ENCODE data around the gene CENPN. TPM values are rescaled to one million over a fixed set of nuclear protein-coding genes. Genes with fewer than 3 reads are reported as not detected.

Gene CENPN
- total RNA-seq, 1 experiment from 2014 or later, result 88.9 TPM

DNA sequence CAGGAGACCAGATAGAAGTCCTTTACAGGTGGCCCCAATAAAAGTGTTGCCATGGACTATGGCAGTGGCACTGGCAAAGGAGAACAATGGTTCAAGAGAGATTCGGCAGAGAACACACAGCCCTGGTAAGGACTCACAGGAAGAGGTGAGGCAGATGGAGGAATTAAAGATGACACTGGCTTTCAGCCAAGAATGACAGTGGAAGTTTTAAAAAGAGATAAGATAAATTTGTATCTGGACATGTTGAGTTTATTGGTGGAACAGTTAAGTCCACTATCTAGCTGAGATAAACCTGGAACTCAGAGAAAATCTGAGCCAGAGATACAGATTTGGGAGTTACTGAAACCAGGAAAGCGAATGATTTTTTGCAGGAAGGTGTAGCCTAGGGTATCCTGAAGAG is 20.5 kb upstream of the CENPN start:
- H3K4me3 ChIP-seq, result no peak overlapping the region
- H3K36me3 ChIP-seq, result no peaks in the 10 kb centered on the region; the same call in 1 of the 2 replicates
- no peaks in the 10 kb centered on the region for H3K27me3 ChIP-seq
- DNase-seq, result no peak
- H3K9me3 ChIP-seq, result no peaks in the 10 kb centered on the region

DNA sequence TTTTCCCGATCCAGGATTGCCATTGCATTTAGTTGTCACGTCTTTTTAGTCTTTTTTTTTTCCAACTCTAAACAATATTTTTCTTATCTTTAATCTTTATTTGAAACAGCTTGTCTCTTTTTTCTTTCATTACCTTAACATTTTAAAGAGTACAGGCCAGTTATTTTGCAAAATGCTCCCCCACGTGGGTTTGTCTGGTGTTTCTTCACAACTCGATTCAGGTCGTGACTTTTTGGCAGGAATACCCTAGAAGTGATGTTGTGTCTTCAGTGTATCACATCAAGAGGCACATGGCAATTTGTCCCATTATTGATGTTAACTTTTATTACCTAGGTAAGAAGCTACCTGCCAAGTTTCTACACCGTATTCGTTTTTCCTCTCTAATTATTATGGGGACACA is 18.3 kb upstream of the CENPN start:
- no peak for DNase-seq
- Histone ChIP-seq H3K36me3 (no peaks in the 10 kb centered on the region; the same call in 1 of the 2 replicates), H3K27me3 (no peaks in the 10 kb centered on the region), H3K9me3 (no peaks in the 10 kb centered on the region), H3K4me3 (no peak overlapping the region)

DNA sequence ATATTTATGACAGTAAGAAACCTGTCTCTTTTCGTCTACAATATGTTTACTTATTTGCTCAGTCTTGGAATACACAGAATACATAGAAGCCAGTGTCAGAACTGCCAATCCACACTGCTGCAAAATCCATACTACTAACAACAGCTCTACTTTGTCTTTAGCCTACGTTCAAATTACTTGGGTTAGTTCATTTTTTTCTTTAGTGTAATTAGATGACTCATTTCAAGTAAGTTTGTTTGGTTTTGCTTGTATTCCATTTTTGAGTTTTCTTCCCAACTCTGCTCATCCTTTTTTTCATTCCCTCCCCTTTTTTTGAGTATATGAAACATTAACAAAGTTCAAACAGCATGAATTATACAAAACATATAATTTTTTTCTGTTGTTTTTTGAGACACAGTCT is 17.2 kb upstream of the CENPN start:
- DNase-seq, result no peak
- H3K4me3 ChIP-seq, result no peak overlapping the region
- no peaks in the 10 kb centered on the region for H3K36me3 ChIP-seq
- H3K27me3 ChIP-seq, result no peaks in the 10 kb centered on the region
- no peaks in the 10 kb centered on the region for H3K9me3 ChIP-seq

DNA sequence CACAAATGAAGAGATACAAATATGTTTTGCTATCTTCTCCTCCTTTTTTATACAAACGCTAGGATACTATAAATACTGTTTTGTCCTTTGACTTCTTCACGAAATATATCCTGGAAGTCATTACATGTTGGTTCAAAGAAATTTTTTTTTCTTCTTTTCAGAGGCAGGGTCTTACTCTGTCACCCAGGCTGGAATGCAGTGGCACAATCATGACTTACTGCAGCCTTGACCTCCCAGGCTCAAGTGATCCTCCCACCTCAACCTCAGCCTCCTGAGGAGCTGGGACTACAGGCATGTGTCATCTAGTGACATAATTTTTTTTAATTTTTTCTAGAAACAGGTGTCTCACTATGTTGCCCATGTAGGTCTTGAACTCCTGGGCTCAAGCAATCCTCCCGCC is 16.4 kb upstream of the CENPN start:
- no peak for DNase-seq
- no peaks in the 10 kb centered on the region for H3K9me3 ChIP-seq
- no peaks in the 10 kb centered on the region; the same call in 1 of the 2 replicates for H3K36me3 ChIP-seq
- no peaks in the 10 kb centered on the region for H3K27me3 ChIP-seq
- H3K4me3 ChIP-seq, result no peak overlapping the region

DNA sequence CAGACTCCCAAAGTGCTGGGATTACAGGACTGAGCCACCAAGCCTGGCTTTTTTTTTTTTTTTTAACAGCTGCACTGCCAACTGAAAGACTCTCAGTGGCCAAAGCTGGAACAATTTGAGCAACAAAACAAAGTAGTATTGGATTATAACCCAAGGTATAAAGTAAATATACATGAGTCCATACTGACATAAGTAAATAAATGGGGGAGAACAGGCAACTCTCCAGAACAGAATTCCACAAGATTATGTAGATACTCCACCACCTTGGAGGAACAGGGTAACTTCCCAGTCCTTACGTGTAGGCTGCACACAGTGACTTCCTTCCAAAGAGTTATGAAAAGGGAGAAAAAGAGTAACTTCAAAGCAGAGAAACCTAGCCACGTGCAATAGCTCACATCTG is 16.0 kb upstream of the CENPN start:
- no peaks in the 10 kb centered on the region for H3K27me3 ChIP-seq
- no peak overlapping the region for H3K4me3 ChIP-seq
- H3K36me3 ChIP-seq, result no peaks in the 10 kb centered on the region; the same call in 1 of the 2 replicates
- H3K9me3 ChIP-seq, result no peaks in the 10 kb centered on the region
- no peak for DNase-seq

DNA sequence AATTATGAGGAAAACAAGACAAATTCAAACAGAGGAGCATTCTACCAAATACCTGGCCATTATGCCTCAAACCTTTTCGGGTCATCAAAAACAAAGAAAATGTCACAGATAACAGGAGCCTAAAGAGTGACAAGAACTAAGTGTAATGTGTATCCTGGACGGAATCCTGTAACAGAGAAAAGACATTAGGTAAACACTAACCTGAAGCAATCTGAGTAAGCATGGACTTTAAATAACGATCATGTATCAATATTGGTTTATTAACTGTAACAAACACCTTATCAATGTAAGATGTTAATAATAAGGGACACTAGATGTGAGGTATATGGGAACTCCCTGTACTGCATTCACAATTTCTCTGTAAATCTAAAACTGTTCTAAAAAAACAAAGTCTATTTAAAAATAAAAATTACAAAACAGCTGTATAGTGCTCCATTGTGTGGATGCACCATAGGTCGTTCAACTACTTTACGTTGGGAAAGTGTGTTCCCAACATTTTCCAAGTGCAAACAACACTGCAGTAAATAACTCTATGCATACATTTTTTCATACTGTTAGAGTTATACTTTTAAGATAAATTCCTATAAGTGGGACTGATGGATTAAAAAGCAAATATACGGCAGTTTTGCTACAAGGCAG is 15.1 kb upstream of the CENPN start:
- H3K36me3 ChIP-seq, result no peaks in the 10 kb centered on the region; the same call in 1 of the 2 replicates
- no peak for DNase-seq
- H3K9me3 ChIP-seq, result no peaks in the 10 kb centered on the region
- no peak overlapping the region for H3K4me3 ChIP-seq
- no peaks in the 10 kb centered on the region for H3K27me3 ChIP-seq

DNA sequence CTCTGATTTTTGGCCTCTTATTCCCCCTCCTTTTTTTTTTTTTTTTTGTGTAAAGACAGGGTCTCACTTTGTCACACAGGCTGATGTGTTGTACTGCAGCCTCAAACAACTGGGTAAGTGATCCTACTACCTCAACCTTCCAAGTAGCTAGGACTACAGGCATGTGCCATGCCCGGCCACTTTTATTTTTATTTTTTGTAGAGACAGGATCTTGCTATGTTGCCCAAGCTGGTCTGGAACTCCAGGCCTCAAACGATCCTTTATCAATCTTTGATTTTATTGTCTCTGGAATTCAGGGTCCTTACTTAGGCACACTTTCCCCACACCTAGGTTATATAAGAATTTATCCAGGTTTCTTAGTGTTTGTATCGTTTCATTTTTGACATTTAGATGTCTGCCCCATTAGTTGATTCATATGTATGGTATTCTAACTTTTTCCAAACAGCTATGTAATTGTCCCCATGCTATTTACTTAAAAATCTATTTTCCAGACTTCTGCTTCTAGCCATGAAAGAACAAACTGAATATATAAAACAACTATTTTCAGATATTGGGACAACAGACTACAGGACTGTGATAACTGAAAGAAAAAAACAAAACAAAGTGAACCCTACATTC is 14.2 kb upstream of the CENPN start:
- Histone ChIP-seq H3K27me3 (no peaks in the 10 kb centered on the region), H3K9me3 (no peaks in the 10 kb centered on the region), H3K4me3 (no peak overlapping the region), H3K36me3 (no peaks in the 10 kb centered on the region; the same call in 1 of the 2 replicates)
- no peak for DNase-seq

DNA sequence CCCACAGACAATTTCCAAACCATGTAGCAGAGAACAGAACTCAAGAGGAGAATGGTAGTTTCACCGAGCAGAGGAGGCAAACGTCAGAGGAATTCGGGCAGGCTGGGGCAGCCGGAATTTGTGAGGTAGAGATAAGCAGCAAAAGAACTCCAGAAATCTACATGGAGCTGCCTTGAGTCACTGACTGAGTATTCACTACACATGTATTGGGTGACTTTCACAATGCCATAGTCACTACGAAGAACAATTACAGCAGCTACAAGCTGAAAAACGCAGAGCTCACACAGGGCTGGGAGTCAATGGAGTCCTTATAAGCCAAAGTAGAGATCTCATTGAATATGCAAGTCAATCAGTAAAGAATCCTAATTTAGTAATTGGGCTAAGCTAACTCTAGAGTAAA is 13.7 kb upstream of the CENPN start:
- Histone ChIP-seq H3K9me3 (no peaks in the 10 kb centered on the region), H3K36me3 (no peaks in the 10 kb centered on the region; the same call in 1 of the 2 replicates), H3K4me3 (no peak overlapping the region), H3K27me3 (no peaks in the 10 kb centered on the region)
- DNase-seq, result no peak

DNA sequence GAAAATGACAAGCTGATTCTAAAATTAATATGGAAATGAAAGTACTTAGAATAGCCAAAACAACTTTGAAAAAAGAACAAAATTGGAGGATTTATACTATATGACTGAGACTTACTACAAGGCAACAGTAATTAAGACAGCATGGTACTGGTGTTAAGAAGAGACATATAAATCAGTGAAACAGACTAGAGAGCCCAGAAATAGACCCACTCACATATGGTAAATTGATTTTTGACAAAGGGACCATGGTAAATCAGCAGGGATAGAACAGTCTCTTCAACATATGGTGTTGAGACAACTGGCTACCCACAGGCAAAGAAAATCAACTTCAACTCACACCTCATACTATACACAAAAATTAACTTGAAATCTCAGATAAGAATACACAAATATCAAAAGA is 13.2 kb upstream of the CENPN start:
- H3K4me3 ChIP-seq, result no peak overlapping the region
- no peaks in the 10 kb centered on the region for H3K27me3 ChIP-seq
- no peaks in the 10 kb centered on the region; the same call in 1 of the 2 replicates for H3K36me3 ChIP-seq
- H3K9me3 ChIP-seq, result no peaks in the 10 kb centered on the region
- no peak for DNase-seq

DNA sequence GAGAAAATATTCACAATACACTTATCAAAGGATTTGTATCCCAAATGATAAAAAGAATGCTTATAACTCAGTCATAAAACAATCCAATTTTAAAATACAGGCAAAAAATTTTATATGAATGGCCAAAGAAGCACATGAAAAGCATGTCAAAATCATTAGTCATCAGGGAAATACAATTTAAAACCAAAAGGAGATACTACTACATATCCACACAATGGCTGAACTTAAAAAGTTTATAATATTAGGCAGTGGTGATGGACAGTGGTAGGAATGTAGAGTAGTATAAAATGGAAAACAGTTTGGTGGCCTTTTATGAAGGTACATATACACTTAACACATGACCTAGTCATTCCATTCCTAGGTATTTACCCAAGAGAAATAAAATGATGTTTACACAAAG is 12.6 kb upstream of the CENPN start:
- no peak for DNase-seq
- H3K36me3 ChIP-seq, result no peaks in the 10 kb centered on the region; the same call in 1 of the 2 replicates
- no peak overlapping the region for H3K4me3 ChIP-seq
- no peaks in the 10 kb centered on the region for H3K27me3 ChIP-seq
- H3K9me3 ChIP-seq, result no peaks in the 10 kb centered on the region

DNA sequence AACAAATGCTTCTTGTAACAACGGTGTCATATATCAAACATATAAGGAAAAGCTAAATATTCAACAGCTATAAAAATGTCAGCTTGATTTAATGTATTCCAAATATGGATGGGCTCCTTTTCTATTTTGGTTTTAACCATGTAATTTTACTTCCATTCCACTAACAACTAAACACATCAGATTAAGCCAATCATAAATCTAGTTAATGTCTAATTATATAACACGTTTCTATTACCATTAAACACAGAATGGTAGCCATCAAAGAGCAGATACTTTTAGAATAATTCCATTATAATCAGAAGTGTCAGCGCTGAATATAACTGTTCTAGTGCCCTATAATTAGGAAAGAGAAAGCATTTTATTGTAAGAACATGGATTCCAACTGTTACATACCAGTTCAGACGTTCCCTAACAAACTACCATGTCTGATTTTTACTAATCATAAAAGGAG is 10.3 kb upstream of the CENPN start:
- DNase-seq, result no peak
- H3K4me3 ChIP-seq, result no peak overlapping the region

DNA sequence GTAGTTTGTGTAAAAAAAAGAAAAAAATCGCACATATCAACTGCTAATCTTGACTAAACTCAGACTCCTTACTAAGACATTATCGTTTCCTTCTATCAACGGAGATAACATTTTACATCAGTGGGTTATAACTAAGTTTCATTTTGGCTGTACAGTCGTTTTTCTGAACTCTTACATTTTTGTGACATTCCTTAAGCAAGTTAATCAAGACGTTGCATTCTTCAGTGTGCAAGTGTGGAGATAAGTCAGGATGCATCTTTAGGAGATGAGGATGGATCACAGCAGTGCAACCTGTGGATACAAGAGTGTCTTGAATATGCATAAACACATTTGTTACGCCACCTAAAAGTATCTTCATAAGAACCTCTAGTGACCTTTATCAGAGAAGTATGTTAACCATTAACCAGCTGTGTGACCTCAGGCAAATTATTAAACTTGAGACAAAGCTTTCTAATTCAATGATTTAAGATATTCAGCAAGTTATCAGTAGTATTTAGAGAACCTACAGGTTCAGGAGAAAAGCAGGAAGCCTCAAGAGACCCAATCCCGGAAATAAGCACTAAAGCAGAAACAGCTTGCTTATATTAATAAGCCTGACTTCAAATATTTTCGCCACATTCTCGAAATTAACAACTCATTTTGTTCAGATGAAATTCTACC is 9.7 kb upstream of the CENPN start:
- H3K4me3 ChIP-seq, result no peak overlapping the region
- no peak for DNase-seq
- no peaks in the 10 kb centered on the region for H3K27me3 ChIP-seq

More for the DNA sequence above, 10.3 kb upstream of the CENPN start:
- Histone ChIP-seq H3K27me3 (no peaks in the 10 kb centered on the region), H3K36me3 (no peaks in the 10 kb centered on the region; the same call in 1 of the 2 replicates), H3K9me3 (no peaks in the 10 kb centered on the region)

DNA sequence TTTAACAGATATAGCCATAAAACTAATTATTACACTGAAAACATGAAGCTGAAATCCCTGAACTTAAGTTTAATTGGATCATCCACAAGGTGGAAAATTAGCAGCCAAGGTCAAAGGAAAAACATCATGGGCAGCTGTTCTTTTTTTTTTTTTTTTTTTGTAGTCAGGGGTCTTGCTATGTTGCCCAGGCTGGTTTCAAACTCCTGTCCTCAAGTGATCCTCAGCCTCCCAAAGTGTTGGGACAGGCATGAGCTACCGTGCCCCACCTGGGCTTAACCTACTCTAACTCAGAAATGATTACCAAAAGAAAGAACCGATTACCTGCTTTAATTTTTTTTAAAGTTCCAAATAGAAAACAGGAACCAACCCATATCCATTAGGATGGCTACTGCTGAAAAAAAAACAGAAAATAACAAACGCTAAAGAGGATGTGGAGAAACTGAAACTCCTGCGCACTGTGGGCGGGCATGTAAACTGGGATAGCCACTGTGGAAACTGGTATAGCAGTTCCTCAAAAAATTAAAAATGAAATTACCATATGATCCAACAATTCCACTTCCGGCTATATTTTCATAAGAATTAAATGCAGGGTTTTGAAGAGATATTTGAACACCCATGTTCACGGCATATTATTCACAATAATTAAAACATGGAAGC is 8.9 kb upstream of the CENPN start:
- no peak for DNase-seq
- Histone ChIP-seq H3K36me3 (no peaks in the 10 kb centered on the region; the same call in 1 of the 2 replicates), H3K4me3 (no peak overlapping the region), H3K27me3 (no peaks in the 10 kb centered on the region), H3K9me3 (no peaks in the 10 kb centered on the region)

More for the DNA sequence above, 9.7 kb upstream of the CENPN start:
- H3K36me3 ChIP-seq, result no peaks in the 10 kb centered on the region; the same call in 1 of the 2 replicates
- no peaks in the 10 kb centered on the region for H3K9me3 ChIP-seq

DNA sequence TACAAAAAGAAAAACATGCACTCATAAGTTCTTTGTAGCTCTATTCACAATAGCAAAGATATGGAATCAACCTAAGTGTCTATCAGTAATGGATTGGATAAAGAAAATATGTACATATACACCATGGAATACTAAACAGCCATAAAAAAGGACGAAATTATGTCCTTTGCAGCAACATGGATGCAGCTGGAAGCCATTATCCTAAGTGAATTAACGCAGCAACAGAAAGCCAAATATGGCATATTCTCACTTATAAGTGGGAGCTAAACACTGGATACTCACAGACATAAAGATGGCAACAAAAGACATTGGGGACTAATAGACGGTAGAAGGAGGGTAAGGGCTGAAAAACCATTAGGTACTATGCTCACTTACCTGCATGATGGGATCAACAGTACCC is 6.1 kb upstream of the CENPN start:
- Histone ChIP-seq H3K36me3 (no peaks in the 10 kb centered on the region), H3K9me3 (no peaks in the 10 kb centered on the region), H3K27me3 (no peaks in the 10 kb centered on the region), H3K4me3 (no peak overlapping the region)
- DNase-seq, result no peak

DNA sequence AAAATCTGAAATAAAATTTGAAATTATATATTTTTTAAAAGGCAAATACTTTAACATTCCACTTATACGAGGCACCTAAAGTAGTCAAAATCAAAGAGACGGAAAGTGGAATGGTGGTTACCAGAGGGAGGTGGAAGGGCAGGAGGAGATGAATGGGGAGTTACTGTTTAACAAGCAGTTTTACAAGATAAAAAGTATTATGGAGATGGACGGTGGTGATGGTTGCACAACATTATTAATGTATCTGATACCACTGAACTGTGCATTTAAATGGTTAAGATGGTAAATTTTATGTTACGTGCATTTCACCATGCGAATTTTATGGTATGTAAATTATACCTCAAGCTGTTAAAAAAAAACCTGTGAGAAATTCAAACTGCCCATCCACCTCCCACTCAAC is 5.7 kb upstream of the CENPN start:
- Histone ChIP-seq H3K27me3 (no peaks in the 10 kb centered on the region), H3K4me3 (no peak overlapping the region), H3K9me3 (no peaks in the 10 kb centered on the region), H3K36me3 (no peaks in the 10 kb centered on the region)
- DNase-seq, result no peak

DNA sequence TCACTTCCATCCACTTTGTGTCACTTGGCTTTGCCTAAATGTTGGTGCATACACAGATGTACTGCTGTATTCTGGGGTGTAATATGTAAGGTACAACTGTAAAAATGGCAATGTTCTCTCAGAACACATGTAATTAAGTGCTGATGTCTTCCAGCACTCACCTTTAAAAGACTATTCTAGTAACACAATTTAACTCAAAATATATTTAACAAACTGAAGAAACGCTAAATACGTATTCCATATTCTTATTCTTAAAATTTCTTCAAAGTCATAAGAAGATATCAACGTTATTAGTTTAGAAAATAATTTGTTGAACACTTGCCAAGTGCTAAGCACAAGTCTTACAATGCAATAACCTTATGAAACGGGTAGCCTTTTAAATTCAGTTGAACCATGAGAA is 4.0 kb upstream of the CENPN start:
- Histone ChIP-seq H3K27me3 (no peaks in the 10 kb centered on the region), H3K9me3 (no peaks in the 10 kb centered on the region), H3K36me3 (no peaks in the 10 kb centered on the region), H3K4me3 (no peak overlapping the region)
- DNase-seq, result no peak

All from MG63 (cell line).